ENCODE results near the gene AFDN.

- TF ChIP-seq GATA3 (IDR thresholded peaks at IDR 0.05; ENCODE audit: low read depth, low read length), result no peak
- TF ChIP-seq GATA2 (IDR thresholded peaks at IDR 0.05; ENCODE audit: low read depth, low read length), result no peak
Observed at GRCh38 chr6:167828325-167828956, 1.7 kb downstream of the AFDN start.

Measured in SH-SY5Y (cell line).